Measurements from ENCODE around the gene FRAT1. TPM values are rescaled to one million over a fixed set of nuclear protein-coding genes. Genes with fewer than 3 reads are reported as not detected.

The FRAT1 gene
- total RNA-seq, 1 donor from 2014 or later: 1.4 TPM

- Histone ChIP-seq H3K27me3 (ENCODE audit: insufficient read depth, low read length) (no peaks in the 10 kb centered on the region), H3K9me3 (ENCODE audit: insufficient read depth, low read depth, low read length) (no peaks in the 10 kb centered on the region), H3K4me1 (ENCODE audit: insufficient read depth, low read length) (no peaks in the 10 kb centered on the region), H3K27ac (ENCODE audit: low read depth, low read length) (no peak overlapping the region), H3K36me3 (ENCODE audit: insufficient read depth, low read length) (no peaks in the 10 kb centered on the region), H3K4me3 (ENCODE audit: insufficient read depth, low read depth, low read length) (no peak overlapping the region), H4K20me1 (ENCODE audit: insufficient read depth, low read length) (no peaks in the 10 kb centered on the region), H3K79me2 (ENCODE audit: insufficient read depth, low read length) (peaks cover 22% of the 10 kb centered on the region), H3K4me2 (ENCODE audit: low read length) (no peak overlapping the region), H3K9ac (ENCODE audit: low read length) (no peak overlapping the region), H2AFZ (ENCODE audit: low read depth, low read length) (no peak overlapping the region)
- no peaks in the 10 kb centered on the region for H3K36me3 Mint-ChIP-seq (ENCODE audit: low read depth, unreplicated experiment)
- FAIRE-seq: no peak
- H3K27me3 Mint-ChIP-seq (ENCODE audit: low read depth, unreplicated experiment): no peaks in the 10 kb centered on the region
- TF ChIP-seq CTCF (IDR thresholded peaks at IDR 0.05; ENCODE audit: insufficient read depth, low read depth, low read length) (no peak), EZH2 (IDR thresholded peaks at IDR 0.05; ENCODE audit: insufficient read depth, low read length) (no peak)
- H3K4me1 Mint-ChIP-seq (ENCODE audit: low read depth, unreplicated experiment): peaks cover 10% of the 10 kb centered on the region
- no peaks in the 10 kb centered on the region for H3K9me3 Mint-ChIP-seq (ENCODE audit: unreplicated experiment)
- H3K4me3 Mint-ChIP-seq (ENCODE audit: unreplicated experiment): no peak overlapping the region
- no peak for DNase-seq (ENCODE audit: low read depth)
- H3K27ac Mint-ChIP-seq (ENCODE audit: unreplicated experiment): no peak overlapping the region
Measured at GRCh38 chr10:97273700-97274099, 45.4 kb upstream of the FRAT1 start.

GRCh38 chr10:97274828-97275227, 44.2 kb upstream of the FRAT1 start:
- Mint-ChIP-seq H3K4me3 (ENCODE audit: unreplicated experiment) (no peak overlapping the region), H3K27ac (ENCODE audit: unreplicated experiment) (no peak overlapping the region), H3K36me3 (ENCODE audit: low read depth, unreplicated experiment) (no peaks in the 10 kb centered on the region), H3K4me1 (ENCODE audit: low read depth, unreplicated experiment) (peaks cover 7% of the 10 kb centered on the region), H3K9me3 (ENCODE audit: unreplicated experiment) (no peaks in the 10 kb centered on the region), H3K27me3 (ENCODE audit: low read depth, unreplicated experiment) (no peaks in the 10 kb centered on the region)
- no peaks in the 10 kb centered on the region for H3K36me3 ChIP-seq (ENCODE audit: insufficient read depth, low read length)
- H3K27me3 ChIP-seq (ENCODE audit: insufficient read depth, low read length): no peaks in the 10 kb centered on the region
- H3K4me2 ChIP-seq (ENCODE audit: low read length): no peak overlapping the region
- H3K4me1 ChIP-seq (ENCODE audit: insufficient read depth, low read length): no peaks in the 10 kb centered on the region
- no peak overlapping the region for H3K4me3 ChIP-seq (ENCODE audit: insufficient read depth, low read depth, low read length)
- no peak overlapping the region for H3K27ac ChIP-seq (ENCODE audit: low read depth, low read length)
- H3K9ac ChIP-seq (ENCODE audit: low read length): no peak overlapping the region
- DNase-seq (ENCODE audit: low read depth): no peak
- H2AFZ ChIP-seq (ENCODE audit: low read depth, low read length): no peak overlapping the region
- FAIRE-seq: no peak
- TF ChIP-seq EZH2 (IDR thresholded peaks at IDR 0.05; ENCODE audit: insufficient read depth, low read length) (no peak), CTCF (IDR thresholded peaks at IDR 0.05; ENCODE audit: insufficient read depth, low read depth, low read length) (no peak)
- H3K9me3 ChIP-seq (ENCODE audit: insufficient read depth, low read depth, low read length): no peaks in the 10 kb centered on the region
- H3K79me2 ChIP-seq (ENCODE audit: insufficient read depth, low read length): peaks cover 14% of the 10 kb centered on the region
- H4K20me1 ChIP-seq (ENCODE audit: insufficient read depth, low read length): no peaks in the 10 kb centered on the region

DNA sequence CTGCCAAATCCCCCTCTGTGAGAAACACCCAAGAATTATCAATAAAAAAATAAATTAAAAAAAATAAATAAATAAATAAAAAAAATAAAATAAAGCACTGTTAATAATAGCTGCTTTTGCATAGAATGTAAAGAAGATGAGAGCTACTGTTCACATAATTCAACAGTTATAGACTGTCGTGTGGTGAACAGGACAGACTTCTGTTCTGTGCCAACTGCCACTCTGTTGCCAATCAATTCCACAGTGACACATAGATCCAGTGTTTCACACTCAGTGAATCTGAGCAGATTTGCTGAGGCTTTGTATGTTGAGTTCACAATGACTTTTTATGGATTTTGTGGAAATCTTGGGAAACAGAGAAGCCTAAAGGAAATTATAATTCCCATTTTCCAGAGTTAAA, 41.5 kb upstream of the FRAT1 start:
- no peaks in the 10 kb centered on the region for H3K4me1 ChIP-seq (ENCODE audit: insufficient read depth, low read length)
- Mint-ChIP-seq H3K36me3 (ENCODE audit: low read depth, unreplicated experiment) (peaks cover 2% of the 10 kb centered on the region), H3K27me3 (ENCODE audit: low read depth, unreplicated experiment) (no peaks in the 10 kb centered on the region), H3K4me3 (ENCODE audit: unreplicated experiment) (no peak overlapping the region), H3K4me1 (ENCODE audit: low read depth, unreplicated experiment) (peaks cover 3% of the 10 kb centered on the region), H3K9me3 (ENCODE audit: unreplicated experiment) (no peaks in the 10 kb centered on the region), H3K27ac (ENCODE audit: unreplicated experiment) (no peak overlapping the region)
- H4K20me1 ChIP-seq (ENCODE audit: insufficient read depth, low read length): no peaks in the 10 kb centered on the region
- no peak overlapping the region for H3K4me2 ChIP-seq (ENCODE audit: low read length)
- H3K36me3 ChIP-seq (ENCODE audit: insufficient read depth, low read length): no peaks in the 10 kb centered on the region
- no peak for FAIRE-seq
- H3K4me3 ChIP-seq (ENCODE audit: insufficient read depth, low read depth, low read length): no peak overlapping the region
- no peaks in the 10 kb centered on the region for H3K9me3 ChIP-seq (ENCODE audit: insufficient read depth, low read depth, low read length)
- DNase-seq (ENCODE audit: low read depth): no peak
- H3K27ac ChIP-seq (ENCODE audit: low read depth, low read length): no peak overlapping the region
- no peak overlapping the region for H3K9ac ChIP-seq (ENCODE audit: low read length)
- TF ChIP-seq CTCF (IDR thresholded peaks at IDR 0.05; ENCODE audit: insufficient read depth, low read depth, low read length) (no peak), EZH2 (IDR thresholded peaks at IDR 0.05; ENCODE audit: insufficient read depth, low read length) (no peak)
- peaks cover 20% of the 10 kb centered on the region for H3K79me2 ChIP-seq (ENCODE audit: insufficient read depth, low read length)
- H3K27me3 ChIP-seq (ENCODE audit: insufficient read depth, low read length): no peaks in the 10 kb centered on the region
- no peak overlapping the region for H2AFZ ChIP-seq (ENCODE audit: low read depth, low read length)
